Fibroblast of gingiva (primary cell): ENCODE results near the gene HAP1.
"Not testable (repeated sequence)": the region's sequence is repeated elsewhere in the genome, so short reads cannot be mapped to it uniquely, and the experiment has no call there.

ENCODE experiments used
- DNase-seq: peaks from one replicate; pipeline ENCODE4 v3.0.0-alpha.2; 2011; ENCODE audit warnings: low read depth

The HAP1 gene, protein sequence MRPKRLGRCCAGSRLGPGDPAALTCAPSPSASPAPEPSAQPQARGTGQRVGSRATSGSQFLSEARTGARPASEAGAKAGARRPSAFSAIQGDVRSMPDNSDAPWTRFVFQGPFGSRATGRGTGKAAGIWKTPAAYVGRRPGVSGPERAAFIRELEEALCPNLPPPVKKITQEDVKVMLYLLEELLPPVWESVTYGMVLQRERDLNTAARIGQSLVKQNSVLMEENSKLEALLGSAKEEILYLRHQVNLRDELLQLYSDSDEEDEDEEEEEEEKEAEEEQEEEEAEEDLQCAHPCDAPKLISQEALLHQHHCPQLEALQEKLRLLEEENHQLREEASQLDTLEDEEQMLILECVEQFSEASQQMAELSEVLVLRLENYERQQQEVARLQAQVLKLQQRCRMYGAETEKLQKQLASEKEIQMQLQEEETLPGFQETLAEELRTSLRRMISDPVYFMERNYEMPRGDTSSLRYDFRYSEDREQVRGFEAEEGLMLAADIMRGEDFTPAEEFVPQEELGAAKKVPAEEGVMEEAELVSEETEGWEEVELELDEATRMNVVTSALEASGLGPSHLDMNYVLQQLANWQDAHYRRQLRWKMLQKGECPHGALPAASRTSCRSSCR

GRCh38 chr17:41734139-41734948 lies at the start of gene HAP1:
Gene HAP1, minus strand, starts transcription at chr17:41734643. Its CDS starts 9 bp downstream, at chr17:41734634.
- DNase-seq, result peak; percentile 10

- DNase-seq, result no peak
Measured at GRCh38 chr17:41782142-41782541, 47.7 kb upstream of the HAP1 start.

GRCh38 chr17:41781404-41782110 lies 47.1 kb upstream of the HAP1 start:
- DNase-seq, result no peak

DNA sequence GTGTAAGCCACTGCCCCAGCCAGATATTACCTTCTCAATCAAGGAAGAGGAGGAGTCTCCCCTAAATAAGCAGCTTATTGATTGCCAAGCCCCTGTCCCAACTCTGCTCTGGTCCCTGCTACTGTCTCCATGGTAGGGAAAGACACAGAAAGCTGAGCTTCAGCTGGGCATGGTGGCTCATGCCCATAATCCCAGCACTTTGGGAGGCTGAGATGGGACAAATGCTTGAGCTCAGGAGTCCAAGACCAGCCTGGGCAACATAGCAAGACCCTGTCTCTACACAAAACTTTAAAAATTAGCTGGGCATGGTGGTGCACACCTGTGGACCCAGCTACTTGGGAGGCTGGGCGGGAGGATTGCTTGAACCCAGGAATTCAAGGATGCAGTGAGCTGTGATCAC lies 45.5 kb upstream of the HAP1 start:
- DNase-seq, result no peak

GRCh38 chr17:41777574-41778188 lies 43.2 kb upstream of the HAP1 start:
- DNase-seq, result peak; percentile 94

GRCh38 chr17:41777157-41777573 lies 42.7 kb upstream of the HAP1 start:
- no peak for DNase-seq

GRCh38 chr17:41776262-41776900 lies 41.9 kb upstream of the HAP1 start:
- not testable (repeated sequence) for DNase-seq

GRCh38 chr17:41775394-41776226 lies 41.2 kb upstream of the HAP1 start:
- no peak for DNase-seq

- no peak for DNase-seq
Measured at GRCh38 chr17:41773731-41774193, 39.3 kb upstream of the HAP1 start.

- DNase-seq, result peak; percentile 45
Measured at GRCh38 chr17:41773190-41773588, 38.7 kb upstream of the HAP1 start.

DNA sequence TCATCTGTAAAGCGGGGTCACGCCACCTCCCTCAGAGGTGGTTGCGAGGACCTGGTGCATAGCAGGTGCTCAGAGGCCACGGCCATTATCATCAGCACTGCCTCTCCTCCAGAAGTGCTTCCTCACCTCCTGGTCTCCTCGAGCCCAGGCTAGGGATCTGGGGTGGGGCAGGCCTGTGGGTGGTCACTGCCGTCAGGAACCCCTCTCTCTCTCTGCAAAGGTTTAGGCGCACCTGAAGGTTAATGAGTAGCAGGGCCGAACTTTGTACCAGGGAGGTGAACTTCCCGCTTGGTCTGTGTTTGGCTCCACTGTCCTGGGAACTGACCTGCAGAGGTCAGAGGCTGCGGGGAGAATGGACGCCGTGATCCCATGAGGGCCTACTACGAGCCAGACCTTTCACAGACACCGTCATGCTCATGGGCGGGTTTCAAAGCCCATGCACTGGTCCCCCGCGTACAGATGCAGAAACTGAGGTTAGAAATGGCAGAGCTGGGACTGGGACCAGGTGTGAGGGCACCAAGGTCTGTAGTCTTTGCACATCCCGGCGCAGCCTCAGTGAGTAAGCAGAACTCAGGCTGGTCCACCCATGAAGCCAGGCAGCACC lies 38.2 kb upstream of the HAP1 start:
- DNase-seq, result no peak

GRCh38 chr17:41772218-41772585 lies 37.8 kb upstream of the HAP1 start:
- no peak for DNase-seq

DNA sequence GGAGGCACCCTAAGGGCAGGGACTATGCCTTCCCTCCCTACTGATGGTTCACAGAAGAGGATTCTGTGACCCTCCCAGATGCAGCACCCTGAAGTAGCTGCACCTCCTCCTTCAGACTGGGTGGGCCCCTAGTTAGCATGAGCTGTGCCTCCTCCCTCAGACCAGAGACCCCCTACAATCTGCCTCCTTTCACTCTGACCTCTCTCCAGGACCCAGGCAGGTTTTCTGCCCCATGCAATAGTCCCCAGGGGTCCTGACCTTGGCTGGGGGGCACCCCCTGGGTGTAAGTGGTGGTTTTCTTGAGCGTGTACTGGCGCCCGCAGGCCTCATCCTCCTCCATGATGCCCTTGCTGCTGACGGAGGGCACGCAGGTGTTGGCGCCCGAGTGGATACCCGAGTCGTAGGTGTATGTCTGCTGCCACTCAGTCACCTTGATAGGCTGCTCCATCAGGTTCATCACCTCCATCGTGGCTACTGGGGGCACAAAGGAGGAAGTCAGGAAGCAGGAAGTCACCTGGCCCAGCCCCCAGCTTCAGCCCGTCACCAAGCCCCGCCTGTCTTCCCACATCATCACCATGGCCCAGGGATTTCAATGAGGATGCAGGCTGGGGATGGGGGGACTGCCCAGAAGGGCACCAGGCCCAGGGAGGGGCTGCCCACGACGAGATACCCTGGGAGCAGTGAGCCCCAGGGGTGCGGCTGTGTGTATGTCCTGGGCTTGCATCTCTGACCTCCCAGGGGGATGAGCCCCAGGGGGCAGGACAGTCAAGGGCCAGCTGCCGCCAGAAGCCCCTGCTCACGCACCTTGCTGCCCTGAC lies 37.2 kb upstream of the HAP1 start:
- no peak for DNase-seq

DNA sequence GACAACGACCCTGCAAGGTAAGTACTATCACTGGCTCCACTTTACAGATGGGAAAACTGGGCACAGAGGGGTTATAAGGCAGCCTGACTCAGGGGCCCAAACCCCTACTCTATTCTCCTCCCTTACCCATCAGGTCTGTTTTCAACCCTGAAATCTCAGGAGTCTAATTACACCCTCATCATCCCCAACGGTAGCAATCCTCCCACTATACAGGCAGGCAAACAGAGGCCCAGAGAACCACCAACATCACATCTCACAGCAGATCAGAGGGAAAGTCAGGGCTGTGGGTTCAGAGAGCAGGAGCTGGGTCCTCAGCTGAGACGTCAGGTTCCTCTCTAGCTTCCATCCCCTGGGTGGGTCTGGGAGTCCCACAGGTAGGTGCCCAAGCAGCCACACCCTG lies 35.5 kb upstream of the HAP1 start:
- DNase-seq, result no peak

GRCh38 chr17:41769346-41769862 lies 35.0 kb upstream of the HAP1 start:
- DNase-seq, result no peak

GRCh38 chr17:41768682-41769288 lies 34.3 kb upstream of the HAP1 start:
- no peak for DNase-seq

GRCh38 chr17:41767324-41768042 lies 33.0 kb upstream of the HAP1 start:
- no peak for DNase-seq

DNA sequence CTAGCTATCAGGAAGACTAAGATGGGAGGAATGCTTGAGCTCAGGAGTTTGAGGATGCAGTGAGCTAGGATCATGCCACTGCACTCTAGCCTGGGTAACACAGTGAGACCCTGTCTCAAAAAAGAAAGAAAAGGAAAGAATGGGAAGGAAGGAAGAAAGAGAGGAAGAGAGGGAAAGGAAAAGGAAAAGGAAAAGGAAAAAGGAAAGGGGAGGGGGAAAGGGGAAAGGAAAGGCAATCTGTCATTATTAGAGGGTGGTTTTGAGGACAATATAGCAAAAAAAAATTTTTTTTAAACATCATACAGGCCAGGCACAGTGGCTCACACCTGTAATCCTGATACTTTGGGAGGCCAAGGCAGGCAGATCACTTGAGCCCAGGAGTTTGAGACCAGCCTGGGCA lies 31.7 kb upstream of the HAP1 start:
- no peak for DNase-seq
